K562 (cell line): ENCODE data around the gene SBF1. TPM values are rescaled to one million over a fixed set of nuclear protein-coding genes. Genes with fewer than 3 reads are reported as not detected.
A peak's percentile ranks its signal among the peaks of the same experiment; 100 is the strongest.

ENCODE experiments used
- ATAC-seq: fragments of 200-7000 bp; cut with Tn5 transposase; 3 replicates; pipeline ENCODE4 v1.9.1; 2020; ENCODE audit warnings: moderate library complexity
- BruUV-seq: library from RNA; stranded (reverse); fragments of 400-500 nt; replicated peaks from 2 replicates; lab custom pipeline; 2021; lab: Mats Ljungman, UMichigan
- CTCF ChIA-PET: fragments of 300-600 bp; formaldehyde crosslinking; extraction: SDS; loops from one replicate; lab custom pipeline; 2021; ENCODE audit warnings: low intra/inter-chr PET ratio; lab: Yijun Ruan, JAX
- POLR2A ChIA-PET: fragments of 300-600, 350-650 bp; sonication (Branson Sonifier 250); formaldehyde crosslinking; extraction: SDS; loops from one replicate; lab custom pipeline; 2021; ENCODE audit warnings: antibody characterized with exemption, inconsistent platforms; lab: Yijun Ruan, JAX
- DNase-seq, 4 experiments: peaks; one replicate each; pipeline versions ENCODE4 v3.0.0 to v3.0.0-alpha.2; 2011 to 2018; ENCODE audit warnings: low spot score in 3 of 4, mixed read lengths in 3 of 4; ENCODE audit errors: extremely low read depth in 1 of 4
- FAIRE-seq: peaks from 2 replicates; lab custom pipeline; 2011; peaks lifted over from hg19 to GRCh38; lab: Jason Lieb, UNC
- H2AFZ ChIP-seq: 2 replicates; pipeline ENCODE4 v1.6.0; 2011; ENCODE audit warnings: low read depth, low read length, control low read depth, inconsistent platforms
- H3K27ac ChIP-seq: fragments of 200-600 bp; 3 replicates; pipeline ENCODE4 v1.8.0; 2011; ENCODE audit warnings: low read depth, mild to moderate bottlenecking, control low read depth, inconsistent platforms, low read length, moderate library complexity, mixed read lengths; ENCODE audit errors: extremely low read depth
- H3K27me3 ChIP-seq, 2 experiments: fragments of 300-600 bp in 1 of 2; 2 replicates in 1 of 2; 3 replicates in 1 of 2; pipeline versions ENCODE4 v1.6.0 to v1.8.0; 2011; ENCODE audit warnings: inconsistent platforms in 2 of 2, low read length in 2 of 2, mild to moderate bottlenecking in 1 of 2, mixed read lengths in 1 of 2, moderate library complexity in 1 of 2; ENCODE audit not compliant: control insufficient read depth in 2 of 2, insufficient read depth in 2 of 2
- H3K36me3 ChIP-seq: fragments of 300-600 bp; 3 replicates; pipeline ENCODE4 v1.8.0; 2011; ENCODE audit warnings: mild to moderate bottlenecking, low read length, inconsistent platforms; ENCODE audit not compliant: control insufficient read depth, insufficient read depth
- H3K4me1 ChIP-seq, 2 experiments: fragments of 200-600 bp in 1 of 2; replicated peaks in 1 of 2; 2 replicates in 1 of 2; 3 replicates in 1 of 2; pipeline versions ENCODE4 v1.5.1 to v1.8.0; 2011; ENCODE audit warnings: inconsistent platforms in 2 of 2, low read length in 2 of 2, mild to moderate bottlenecking in 1 of 2, mixed read lengths in 1 of 2, moderate library complexity in 1 of 2; ENCODE audit not compliant: control insufficient read depth in 2 of 2, insufficient read depth in 2 of 2
- H3K4me2 ChIP-seq: 2 replicates; pipeline ENCODE4 v1.6.1; 2011; ENCODE audit warnings: low read length, control low read depth, inconsistent platforms, mixed read lengths; ENCODE audit not compliant: insufficient read depth
- H3K4me3 ChIP-seq: fragments of 200-600 bp; sonication (generic), shearing (Covaris generic); 2 replicates; pipeline ENCODE4 v1.5.1; 2016; ENCODE audit warnings: control low read depth, inconsistent platforms
- H3K79me2 ChIP-seq: fragments of 200-600 bp; 3 replicates; pipeline ENCODE4 v1.8.0; 2011; ENCODE audit warnings: low read length, inconsistent platforms; ENCODE audit not compliant: control insufficient read depth, insufficient read depth
- H3K9ac ChIP-seq, 2 experiments: 2 replicates each; pipeline versions ENCODE4 v1.6.0 to v1.6.1; 2011; ENCODE audit warnings: low read depth in 2 of 2, low read length in 2 of 2, control low read depth in 1 of 2, inconsistent platforms in 1 of 2, mild to moderate bottlenecking in 1 of 2, mixed read lengths in 1 of 2; ENCODE audit not compliant: insufficient read depth in 1 of 2
- H3K9me1 ChIP-seq: one replicate; pipeline ENCODE4 v1.6.0; 2011; ENCODE audit warnings: inconsistent platforms, mild to moderate bottlenecking, low read length, moderate library complexity; ENCODE audit not compliant: control insufficient read depth, insufficient read depth
- H3K9me3 ChIP-seq: replicated peaks from 2 replicates; pipeline ENCODE4 v1.5.1; 2011; ENCODE audit warnings: low read depth, low read length, inconsistent platforms; ENCODE audit not compliant: control insufficient read depth, insufficient read depth
- H4K20me1 ChIP-seq: replicated peaks from 2 replicates; pipeline ENCODE4 v1.6.1; 2011; ENCODE audit warnings: low read length, inconsistent platforms, mixed read lengths; ENCODE audit not compliant: control insufficient read depth, insufficient read depth
- BRD9 ChIP-seq: fragments of 450-650 bp; IDR thresholded peaks from 2 replicates; pipeline ENCODE4 v1.6.1; 2018; ENCODE audit warnings: low read depth; ENCODE audit not compliant: partially characterized antibody
- CAMTA2 ChIP-seq: fragments of 250-450 bp; sonication (Bioruptor Pico); conservative IDR thresholded peaks from 2 replicates; pipeline ENCODE4 v1.5.1; 2022
- DDX20 ChIP-seq: fragments of 450-650 bp; IDR thresholded peaks from 2 replicates; pipeline ENCODE4 v1.6.1; 2016; ENCODE audit warnings: missing genetic modification characterization, low read depth, mild to moderate bottlenecking, missing compliant biosample characterization, moderate library complexity
- KLF16 ChIP-seq: IDR thresholded peaks from 2 replicates; pipeline ENCODE4 v1.6.1; 2016; ENCODE audit warnings: antibody characterized with exemption
- LEF1 ChIP-seq: fragments of 450-650 bp; IDR thresholded peaks from 2 replicates; pipeline ENCODE4 v1.6.1; 2016; ENCODE audit warnings: mild to moderate bottlenecking
- MAZ ChIP-seq, 2 experiments: fragments of 450-650 bp in 1 of 2; sonication (generic) in 1 of 2; formaldehyde crosslinking; IDR thresholded peaks in 1 of 2; conservative IDR thresholded peaks in 1 of 2; 2 replicates each; pipeline versions ENCODE4 v1.4.0 to v1.5.0; 2020; ENCODE audit warnings: mild to moderate bottlenecking in 1 of 2, missing genetic modification reagents in 1 of 2
- NCOA2 ChIP-seq, 2 experiments: fragments of 450-650 bp; IDR thresholded peaks; 2 replicates each; pipeline ENCODE4 v1.6.1; 2018; ENCODE audit warnings: mild to moderate bottlenecking in 2 of 2, moderate library complexity in 1 of 2; ENCODE audit not compliant: partially characterized antibody in 2 of 2
- NCOA6 ChIP-seq: fragments of 450-650 bp; IDR thresholded peaks from 2 replicates; pipeline ENCODE4 v1.6.1; 2017; ENCODE audit warnings: mild to moderate bottlenecking
- SP1 ChIP-seq: sonication (generic); formaldehyde crosslinking; IDR thresholded peaks from 2 replicates; pipeline ENCODE4 v1.8.1; 2022; ENCODE audit warnings: mild to moderate bottlenecking, missing genetic modification reagents
- SPI1 ChIP-seq: IDR thresholded peaks from 2 replicates; pipeline ENCODE4 v1.6.1; 2011; ENCODE audit warnings: low read depth, low read length, control low read depth, borderline replicate concordance
- SRSF7 ChIP-seq: fragments of 200-400 bp; formaldehyde crosslinking; optimal IDR thresholded peaks from 2 replicates; pipeline ENCODE3; 2017; ENCODE audit warnings: mild to moderate bottlenecking, low read depth, low read length
- WHSC1 ChIP-seq: IDR thresholded peaks from one replicate; pipeline ENCODE4 v1.6.1; 2012; ENCODE audit warnings: low read length, control low read depth, inconsistent platforms
- ZBED1 ChIP-seq: IDR thresholded peaks from 2 replicates; pipeline ENCODE4 v1.6.1; 2014
- WGBS: fragments of 100-300 bp; shearing (Covaris generic); methylation state at CpG from one replicate; pipeline ENCODE4 v1.1.6; 2016; ENCODE audit warnings: low coverage, mixed read lengths; ENCODE audit not compliant: insufficient coverage; ENCODE audit errors: missing lambda C conversion rate; 5-methylcytosine and 5-hydroxymethylcytosine counted together
- in situ Hi-C: fragments of 300-500 bp; cut with MboI; formaldehyde crosslinking; loops from 4 replicates; pipeline ENCODE4 v1.15.0; 2018; ENCODE audit warnings: inconsistent platforms, mixed read lengths
- intact Hi-C: fragments of 100-400 bp; cut with micrococcal nuclease; formaldehyde crosslinking; loops from 2 replicates; pipeline ENCODE4 v1.14.2; 2022
- polyA plus RNA-seq, 8 experiments: library from polyadenylated mRNA; depleted of rRNA in 4 of 8; stranded (reverse) in 5 of 8; unstranded in 3 of 8; fragments of >200 nt; fragmentation: Nextera tagmentation in 2 of 8; fragmentation: Illumina TruSeq in 1 of 8; extraction: Ambion mirVana in 2 of 8; extraction: Trizol in 1 of 8; gene quantifications; 2 replicates each; pipeline versions ENCODE4 v1.2.1 to v1.2.3, GENCODE V29; 2011 to 2014; ENCODE audit warnings: inconsistent platforms in 1 of 8, missing spikeins in 1 of 8
- total RNA-seq, 7 experiments: library from RNA; depleted of rRNA in 6 of 7; stranded (reverse); fragments of >200 nt in 6 of 7; fragmentation: Illumina TruSeq in 2 of 7; extraction: Trizol in 2 of 7; gene quantifications; 2 replicates each; pipeline versions ENCODE4 v1.2.1 to v1.2.3, GENCODE V29; 2011 to 2021; ENCODE audit warnings: low replicate concordance in 1 of 7
- TF ChIP-seq, protein P1 (sequence below): fragments of 250-450 bp; sonication (Bioruptor Pico); IDR thresholded peaks from 2 replicates; pipeline ENCODE4 v1.5.0; 2022; ENCODE audit warnings: mild to moderate bottlenecking
- TF ChIP-seq, protein P2 (sequence below): IDR thresholded peaks from 2 replicates; pipeline ENCODE4 v1.6.1; 2016; ENCODE audit warnings: missing genetic modification characterization, missing compliant biosample characterization
- TF ChIP-seq, protein P3 (sequence below): sonication (generic); formaldehyde crosslinking; IDR thresholded peaks from 2 replicates; pipeline ENCODE4 v1.8.1; 2023; ENCODE audit warnings: mild to moderate bottlenecking, missing genetic modification reagents

The SBF1 gene
- total and polyA plus RNA-seq, 9 of the 15 experiments (the other 6 are each of a cell fraction or from before 2014, with no cell fraction given), result 0.44 to 50.4 (median 11.4) TPM

DNA sequence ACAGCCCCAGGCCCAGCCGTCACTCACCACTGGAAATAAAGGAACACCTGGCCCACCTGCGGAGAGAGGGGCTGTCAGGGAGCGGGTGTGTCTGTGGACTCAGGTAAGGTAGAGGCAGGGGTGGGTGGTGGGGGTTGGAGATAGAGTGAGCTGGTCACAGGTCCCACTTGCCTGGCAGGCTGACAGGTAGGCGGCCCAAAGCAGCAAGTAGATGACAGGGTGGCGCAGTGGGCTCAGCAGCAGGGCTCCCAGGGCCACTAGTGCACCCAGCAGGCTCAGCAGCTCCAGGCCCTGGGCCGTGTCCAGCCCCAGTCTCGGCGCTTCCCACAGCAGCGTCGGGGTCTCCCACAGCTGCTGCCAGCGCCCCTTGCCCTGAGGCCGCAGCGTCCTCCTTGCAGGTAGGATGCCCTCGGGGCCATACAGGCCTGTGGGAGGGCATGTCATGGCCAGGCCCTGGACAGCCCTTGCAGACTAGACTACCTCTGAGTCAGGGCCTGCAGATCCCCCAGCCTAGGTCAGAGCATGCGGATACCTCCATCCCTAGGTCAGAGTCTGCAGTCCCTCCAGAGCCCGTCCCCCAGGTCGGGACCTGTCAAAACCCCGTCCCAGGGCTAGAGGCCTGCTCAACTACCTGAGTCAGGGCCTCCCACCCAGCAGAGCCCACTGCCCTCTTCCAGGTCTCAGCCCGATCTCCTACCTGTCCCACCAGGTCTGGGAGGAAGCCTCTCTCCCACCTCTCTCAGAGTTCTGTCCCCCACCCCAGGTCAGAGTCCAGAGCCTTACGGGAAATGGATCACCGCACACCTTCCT is 32.0 kb upstream of the SBF1 start:
- peak; percentile 36 for ATAC-seq
- WGBS, result 22% methylated on average over 6 of the region's 21 CpGs
- Histone ChIP-seq H2AFZ (peak overlapping the region; percentile 93), H4K20me1 (no peaks in the 10 kb centered on the region), H3K27ac (peak overlapping the region; percentile 74), H3K4me2 (peak overlapping the region; percentile 91), H3K9me1 (no peaks in the 10 kb centered on the region), H3K36me3 (peaks cover 29% of the 10 kb centered on the region; the same call in 1 of the 3 replicates), H3K79me2 (peaks cover 38% of the 10 kb centered on the region), H3K9me3 (no peaks in the 10 kb centered on the region), H3K4me3 (peak overlapping the region; percentile 87), H3K9ac (peak overlapping the region; percentile 85 to 96), H3K4me1 (peaks cover 0 to 27% of the 10 kb centered on the region in 2 experiments; a peak in 3 of 5 replicates), H3K27me3 (no peaks in the 10 kb centered on the region)
- intact Hi-C loops, result no loop called here
- POLR2A ChIA-PET, result interaction anchor here (0.6 to 5.7 kb wide), 3 partner anchors 10 to 317 kb away, joined by 3 to 65 read pairs (median 4); partner anchors contain the start of gene SCO2
- BruUV-seq, result TSS peak; percentile 75
- peak in 3 of 4 experiments; percentile 21 to 23 (median 21) for DNase-seq
- in situ Hi-C loops, result no loop called here
- CTCF ChIA-PET, result no interaction called here
- FAIRE-seq, result no peak
- TF ChIP-seq, protein P1, sequence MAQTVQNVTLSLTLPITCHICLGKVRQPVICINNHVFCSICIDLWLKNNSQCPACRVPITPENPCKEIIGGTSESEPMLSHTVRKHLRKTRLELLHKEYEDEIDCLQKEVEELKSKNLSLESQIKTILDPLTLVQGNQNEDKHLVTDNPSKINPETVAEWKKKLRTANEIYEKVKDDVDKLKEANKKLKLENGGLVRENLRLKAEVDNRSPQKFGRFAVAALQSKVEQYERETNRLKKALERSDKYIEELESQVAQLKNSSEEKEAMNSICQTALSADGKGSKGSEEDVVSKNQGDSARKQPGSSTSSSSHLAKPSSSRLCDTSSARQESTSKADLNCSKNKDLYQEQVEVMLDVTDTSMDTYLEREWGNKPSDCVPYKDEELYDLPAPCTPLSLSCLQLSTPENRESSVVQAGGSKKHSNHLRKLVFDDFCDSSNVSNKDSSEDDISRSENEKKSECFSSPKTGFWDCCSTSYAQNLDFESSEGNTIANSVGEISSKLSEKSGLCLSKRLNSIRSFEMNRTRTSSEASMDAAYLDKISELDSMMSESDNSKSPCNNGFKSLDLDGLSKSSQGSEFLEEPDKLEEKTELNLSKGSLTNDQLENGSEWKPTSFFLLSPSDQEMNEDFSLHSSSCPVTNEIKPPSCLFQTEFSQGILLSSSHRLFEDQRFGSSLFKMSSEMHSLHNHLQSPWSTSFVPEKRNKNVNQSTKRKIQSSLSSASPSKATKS, result no peak
- TF ChIP-seq ZBED1, result no peak
- no peak for TF ChIP-seq SRSF7
- TF ChIP-seq, protein P2, sequence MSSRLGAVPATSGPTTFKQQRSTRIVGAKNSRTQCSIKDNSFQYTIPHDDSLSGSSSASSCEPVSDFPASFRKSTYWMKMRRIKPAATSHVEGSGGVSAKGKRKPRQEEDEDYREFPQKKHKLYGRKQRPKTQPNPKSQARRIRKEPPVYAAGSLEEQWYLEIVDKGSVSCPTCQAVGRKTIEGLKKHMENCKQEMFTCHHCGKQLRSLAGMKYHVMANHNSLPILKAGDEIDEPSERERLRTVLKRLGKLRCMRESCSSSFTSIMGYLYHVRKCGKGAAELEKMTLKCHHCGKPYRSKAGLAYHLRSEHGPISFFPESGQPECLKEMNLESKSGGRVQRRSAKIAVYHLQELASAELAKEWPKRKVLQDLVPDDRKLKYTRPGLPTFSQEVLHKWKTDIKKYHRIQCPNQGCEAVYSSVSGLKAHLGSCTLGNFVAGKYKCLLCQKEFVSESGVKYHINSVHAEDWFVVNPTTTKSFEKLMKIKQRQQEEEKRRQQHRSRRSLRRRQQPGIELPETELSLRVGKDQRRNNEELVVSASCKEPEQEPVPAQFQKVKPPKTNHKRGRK (tag), result no peak
- TF ChIP-seq DDX20 (tag), result no peak
- TF ChIP-seq WHSC1, result no peak
- peak; percentile 25; the same call in 1 of the 2 replicates for TF ChIP-seq SP1 (CRISPR knock-in tag)
- TF ChIP-seq KLF16, result no peak
- TF ChIP-seq MAZ (CRISPR knock-in tag; conservative IDR thresholded peaks at IDR 0.05 in 1 of 2, IDR thresholded peaks at IDR 0.05 in 1 of 2), result 0 out of 4 replicates have a peak, but pooled peaks of 1 of the 2 experiments have one; percentile 13
- TF ChIP-seq CAMTA2 (CRISPR knock-in tag), result no peak
- TF ChIP-seq, protein P3, sequence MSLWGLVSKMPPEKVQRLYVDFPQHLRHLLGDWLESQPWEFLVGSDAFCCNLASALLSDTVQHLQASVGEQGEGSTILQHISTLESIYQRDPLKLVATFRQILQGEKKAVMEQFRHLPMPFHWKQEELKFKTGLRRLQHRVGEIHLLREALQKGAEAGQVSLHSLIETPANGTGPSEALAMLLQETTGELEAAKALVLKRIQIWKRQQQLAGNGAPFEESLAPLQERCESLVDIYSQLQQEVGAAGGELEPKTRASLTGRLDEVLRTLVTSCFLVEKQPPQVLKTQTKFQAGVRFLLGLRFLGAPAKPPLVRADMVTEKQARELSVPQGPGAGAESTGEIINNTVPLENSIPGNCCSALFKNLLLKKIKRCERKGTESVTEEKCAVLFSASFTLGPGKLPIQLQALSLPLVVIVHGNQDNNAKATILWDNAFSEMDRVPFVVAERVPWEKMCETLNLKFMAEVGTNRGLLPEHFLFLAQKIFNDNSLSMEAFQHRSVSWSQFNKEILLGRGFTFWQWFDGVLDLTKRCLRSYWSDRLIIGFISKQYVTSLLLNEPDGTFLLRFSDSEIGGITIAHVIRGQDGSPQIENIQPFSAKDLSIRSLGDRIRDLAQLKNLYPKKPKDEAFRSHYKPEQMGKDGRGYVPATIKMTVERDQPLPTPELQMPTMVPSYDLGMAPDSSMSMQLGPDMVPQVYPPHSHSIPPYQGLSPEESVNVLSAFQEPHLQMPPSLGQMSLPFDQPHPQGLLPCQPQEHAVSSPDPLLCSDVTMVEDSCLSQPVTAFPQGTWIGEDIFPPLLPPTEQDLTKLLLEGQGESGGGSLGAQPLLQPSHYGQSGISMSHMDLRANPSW (CRISPR knock-in tag), result no peak
- no peak for TF ChIP-seq LEF1
- TF ChIP-seq NCOA6, result no peak
- no peak for TF ChIP-seq BRD9
- no peak for TF ChIP-seq SPI1
- no peak for TF ChIP-seq NCOA2 (IDR thresholded peaks at IDR 0.05; ENCODE audit: partially characterized antibody in 2 of 2)
